GM23338 (cell line): ENCODE results near the gene AHNAK. TPM values are rescaled to one million over a fixed set of nuclear protein-coding genes. Genes with fewer than 3 reads are reported as not detected.

Experiments
- ATAC-seq: fragments of 200-7000 bp; cut with Tn5 transposase; 3 replicates; pipeline ENCODE4 v1.9.1; 2020
- DNase-seq: peaks from one replicate; pipeline ENCODE4 v3.0.0-alpha.2; 2015; ENCODE audit warnings: low spot score
- H2AFZ ChIP-seq: fragments of 200-600 bp; sonication (generic); 2 replicates; pipeline ENCODE4 v1.8.0; 2016; ENCODE audit warnings: antibody characterized with exemption, mild to moderate bottlenecking, moderate library complexity
- H3F3A ChIP-seq: fragments of 200-600 bp; sonication (generic); replicated peaks from 2 replicates; pipeline ENCODE4 v1.8.0; 2017; ENCODE audit warnings: antibody characterized with exemption, mixed run types, low read depth
- H3K27ac ChIP-seq: fragments of 200-600 bp; sonication (generic); 2 replicates; pipeline ENCODE4 v1.6.1; 2016; ENCODE audit warnings: low read depth
- H3K27me3 ChIP-seq: fragments of 200-600 bp; sonication (generic); 2 replicates; pipeline ENCODE4 v1.8.0; 2016; ENCODE audit warnings: mild to moderate bottlenecking, mixed run types, moderate library complexity; ENCODE audit not compliant: insufficient read depth
- H3K36me3 ChIP-seq: fragments of 200-600 bp; sonication (generic); 2 replicates; pipeline ENCODE4 v1.8.0; 2016; ENCODE audit warnings: mild to moderate bottlenecking; ENCODE audit not compliant: insufficient read depth
- H3K4me1 ChIP-seq: fragments of 200-600 bp; sonication (generic); 2 replicates; pipeline ENCODE4 v1.8.0; 2016; ENCODE audit warnings: mild to moderate bottlenecking, moderate library complexity; ENCODE audit not compliant: insufficient read depth
- H3K4me2 ChIP-seq: fragments of 200-600 bp; sonication (generic); 2 replicates; pipeline ENCODE4 v1.7.1; 2017; ENCODE audit warnings: mixed run types
- H3K4me3 ChIP-seq: fragments of 200-600 bp; sonication (generic); 2 replicates; pipeline ENCODE4 v1.6.1; 2016; ENCODE audit warnings: mixed run types
- H3K79me2 ChIP-seq: fragments of 200-600 bp; sonication (generic); replicated peaks from 2 replicates; pipeline ENCODE4 v1.8.0; 2017; ENCODE audit warnings: mild to moderate bottlenecking; ENCODE audit not compliant: insufficient read depth
- H3K9me2 ChIP-seq: fragments of 200-600 bp; sonication (generic); 2 replicates; pipeline ENCODE4 v1.8.0; 2017; ENCODE audit not compliant: insufficient read depth
- H4K20me1 ChIP-seq: fragments of 200-600 bp; sonication (generic); replicated peaks from 2 replicates; pipeline ENCODE4 v1.8.0; 2017; ENCODE audit warnings: mild to moderate bottlenecking; ENCODE audit not compliant: insufficient read depth
- H3K27ac Mint-ChIP-seq: 2 replicates; pipeline ENCODE4 v1.8.0; 2020; ENCODE audit warnings: inconsistent platforms, mild to moderate bottlenecking, moderate library complexity, mixed read lengths
- H3K27me3 Mint-ChIP-seq: 3 replicates; pipeline ENCODE4 v1.8.0; 2022; ENCODE audit warnings: low read depth, mild to moderate bottlenecking, moderate library complexity, mixed read lengths, inconsistent platforms; ENCODE audit not compliant: insufficient read depth, poor library complexity
- H3K36me3 Mint-ChIP-seq: 3 replicates; pipeline ENCODE4 v1.8.0; 2021; ENCODE audit warnings: low read depth, mild to moderate bottlenecking, inconsistent platforms, moderate library complexity, mixed read lengths
- H3K4me1 Mint-ChIP-seq: 3 replicates; pipeline ENCODE4 v1.8.0; 2020; ENCODE audit warnings: mild to moderate bottlenecking, inconsistent platforms, mixed read lengths
- H3K4me3 Mint-ChIP-seq: 3 replicates; pipeline ENCODE4 v1.8.0; 2021; ENCODE audit warnings: moderate library complexity, mild to moderate bottlenecking, inconsistent platforms, mixed read lengths
- H3K9me3 Mint-ChIP-seq: 3 replicates; pipeline ENCODE4 v1.8.0; 2020; ENCODE audit warnings: moderate library complexity, mild to moderate bottlenecking, inconsistent platforms, mixed read lengths
- CREB1 ChIP-seq: fragments of 250-450 bp; sonication (Bioruptor Pico); IDR thresholded peaks from 2 replicates; pipeline ENCODE4 v1.5.0; 2020; ENCODE audit warnings: low read depth, mild to moderate bottlenecking, moderate library complexity
- CTCF ChIP-seq, 2 experiments: fragments of 200-600 bp in 1 of 2; sonication (generic) in 1 of 2; conservative IDR thresholded peaks; 2 replicates each; pipeline versions ENCODE4 v1.5.1 to v1.6.1; 2016 to 2017; ENCODE audit warnings: antibody characterized with exemption in 2 of 2, low read depth in 2 of 2, mild to moderate bottlenecking in 2 of 2, moderate library complexity in 1 of 2
- ETS1 ChIP-seq: IDR thresholded peaks from 2 replicates; pipeline ENCODE4 v1.6.1; 2016; ENCODE audit warnings: antibody characterized with exemption
- JUNB ChIP-seq: IDR thresholded peaks from one replicate; pipeline ENCODE4 v1.6.1; 2016; ENCODE audit warnings: antibody characterized with exemption; ENCODE audit not compliant: unreplicated experiment
- POLR2AphosphoS5 ChIP-seq: IDR thresholded peaks from 2 replicates; pipeline ENCODE4 v1.6.1; 2016; ENCODE audit warnings: antibody characterized with exemption, low read depth
- ZNF114 ChIP-seq: fragments of 250-450 bp; sonication (Bioruptor Pico); IDR thresholded peaks from 2 replicates; pipeline ENCODE4 v1.5.0; 2020; ENCODE audit warnings: mild to moderate bottlenecking, moderate library complexity
- ZNF331 ChIP-seq: fragments of 250-450 bp; sonication (Bioruptor Pico); IDR thresholded peaks from 2 replicates; pipeline ENCODE4 v1.5.0; 2020; ENCODE audit warnings: low read depth, mild to moderate bottlenecking, moderate library complexity
- polyA plus RNA-seq: library from polyadenylated mRNA; unstranded; fragments of >200 nt; fragmentation: Nextera tagmentation; extraction: Ambion mirVana; gene quantifications from 2 replicates; pipeline ENCODE4 v1.2.1, GENCODE V29; 2016
- total RNA-seq: library from RNA; depleted of rRNA; stranded (reverse); fragments of >200 nt; shearing (Covaris generic); gene quantifications from 2 replicates; pipeline ENCODE4 v1.2.3, GENCODE V29; 2014
- TF ChIP-seq, protein P1 (sequence below): IDR thresholded peaks from one replicate; pipeline ENCODE4 v1.6.1; 2018; ENCODE audit warnings: antibody characterized with exemption; ENCODE audit not compliant: unreplicated experiment

Gene AHNAK
- total and polyA plus RNA-seq, 2 experiments from 2014 or later, result 0.91 to 2.1 TPM

- no peaks in the 10 kb centered on the region for H3K4me1 Mint-ChIP-seq
- ATAC-seq (no peak), DNase-seq (no peak)
- Histone ChIP-seq H3K4me1 (no peaks in the 10 kb centered on the region), H3K79me2 (no peaks in the 10 kb centered on the region), H3K9me2 (no peaks in the 10 kb centered on the region), H3F3A (no peaks in the 10 kb centered on the region), H4K20me1 (no peaks in the 10 kb centered on the region), H3K4me3 (no peak overlapping the region), H3K36me3 (no peaks in the 10 kb centered on the region), H3K27ac (no peak overlapping the region), H3K27me3 (no peaks in the 10 kb centered on the region), H2AFZ (no peak overlapping the region), H3K4me2 (no peak overlapping the region)
- no peak for TF ChIP-seq CTCF (conservative IDR thresholded peaks at IDR 0.05; ENCODE audit: low read depth in 2 of 2)
- TF ChIP-seq CREB1 (CRISPR knock-in tag), result no peak
- TF ChIP-seq, protein P1, sequence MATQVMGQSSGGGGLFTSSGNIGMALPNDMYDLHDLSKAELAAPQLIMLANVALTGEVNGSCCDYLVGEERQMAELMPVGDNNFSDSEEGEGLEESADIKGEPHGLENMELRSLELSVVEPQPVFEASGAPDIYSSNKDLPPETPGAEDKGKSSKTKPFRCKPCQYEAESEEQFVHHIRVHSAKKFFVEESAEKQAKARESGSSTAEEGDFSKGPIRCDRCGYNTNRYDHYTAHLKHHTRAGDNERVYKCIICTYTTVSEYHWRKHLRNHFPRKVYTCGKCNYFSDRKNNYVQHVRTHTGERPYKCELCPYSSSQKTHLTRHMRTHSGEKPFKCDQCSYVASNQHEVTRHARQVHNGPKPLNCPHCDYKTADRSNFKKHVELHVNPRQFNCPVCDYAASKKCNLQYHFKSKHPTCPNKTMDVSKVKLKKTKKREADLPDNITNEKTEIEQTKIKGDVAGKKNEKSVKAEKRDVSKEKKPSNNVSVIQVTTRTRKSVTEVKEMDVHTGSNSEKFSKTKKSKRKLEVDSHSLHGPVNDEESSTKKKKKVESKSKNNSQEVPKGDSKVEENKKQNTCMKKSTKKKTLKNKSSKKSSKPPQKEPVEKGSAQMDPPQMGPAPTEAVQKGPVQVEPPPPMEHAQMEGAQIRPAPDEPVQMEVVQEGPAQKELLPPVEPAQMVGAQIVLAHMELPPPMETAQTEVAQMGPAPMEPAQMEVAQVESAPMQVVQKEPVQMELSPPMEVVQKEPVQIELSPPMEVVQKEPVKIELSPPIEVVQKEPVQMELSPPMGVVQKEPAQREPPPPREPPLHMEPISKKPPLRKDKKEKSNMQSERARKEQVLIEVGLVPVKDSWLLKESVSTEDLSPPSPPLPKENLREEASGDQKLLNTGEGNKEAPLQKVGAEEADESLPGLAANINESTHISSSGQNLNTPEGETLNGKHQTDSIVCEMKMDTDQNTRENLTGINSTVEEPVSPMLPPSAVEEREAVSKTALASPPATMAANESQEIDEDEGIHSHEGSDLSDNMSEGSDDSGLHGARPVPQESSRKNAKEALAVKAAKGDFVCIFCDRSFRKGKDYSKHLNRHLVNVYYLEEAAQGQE, result no peak
- TF ChIP-seq ZNF114 (CRISPR knock-in tag), result no peak
- TF ChIP-seq ZNF331 (CRISPR knock-in tag), result no peak
- no peak overlapping the region for H3K27ac Mint-ChIP-seq
- no peaks in the 10 kb centered on the region for H3K9me3 Mint-ChIP-seq
- H3K4me3 Mint-ChIP-seq, result no peak overlapping the region
- no peaks in the 10 kb centered on the region for H3K36me3 Mint-ChIP-seq
- H3K27me3 Mint-ChIP-seq, result peaks cover under 1% of the 10 kb centered on the region
Measured at GRCh38 chr11:62411524-62411923, 135.1 kb downstream of the AHNAK start.

DNA sequence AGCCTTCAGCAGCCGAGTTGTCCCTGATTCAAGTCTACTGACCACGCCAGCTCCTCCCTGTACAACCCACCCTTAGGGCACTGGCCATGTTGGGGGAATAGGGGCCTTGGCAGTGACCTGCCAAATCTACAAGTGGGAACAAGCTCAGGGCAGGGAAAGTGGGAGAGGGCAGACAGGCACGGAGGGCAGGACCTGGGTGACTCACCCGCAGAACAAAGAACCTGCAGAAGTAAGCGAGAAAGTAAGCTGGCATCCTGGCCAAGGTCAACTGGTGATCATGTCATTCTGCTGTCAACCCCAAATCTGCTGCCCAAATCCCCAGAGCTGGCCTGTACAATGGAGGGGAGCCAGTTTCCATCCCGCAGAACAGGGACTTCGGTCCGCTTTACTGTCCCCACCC, 135.6 kb downstream of the AHNAK start:
- Histone ChIP-seq H3K36me3 (no peaks in the 10 kb centered on the region), H2AFZ (no peak overlapping the region), H3K4me2 (no peak overlapping the region), H3K27me3 (no peaks in the 10 kb centered on the region), H3F3A (no peaks in the 10 kb centered on the region), H4K20me1 (no peaks in the 10 kb centered on the region), H3K27ac (no peak overlapping the region), H3K79me2 (no peaks in the 10 kb centered on the region), H3K4me3 (no peak overlapping the region), H3K9me2 (no peaks in the 10 kb centered on the region), H3K4me1 (no peaks in the 10 kb centered on the region)
- Mint-ChIP-seq H3K27ac (no peak overlapping the region), H3K4me3 (no peak overlapping the region), H3K4me1 (no peaks in the 10 kb centered on the region), H3K36me3 (no peaks in the 10 kb centered on the region), H3K9me3 (no peaks in the 10 kb centered on the region), H3K27me3 (peaks cover 2% of the 10 kb centered on the region)
- ATAC-seq (no peak), DNase-seq (no peak)
- TF ChIP-seq JUNB (no peak), CTCF (conservative IDR thresholded peaks at IDR 0.05; ENCODE audit: low read depth in 2 of 2) (no peak), ETS1 (no peak), ZNF331 (CRISPR knock-in tag) (no peak), POLR2AphosphoS5 (no peak)
- TF ChIP-seq, protein P1, result no peak
